ENCODE results near the gene SPR.

- no peak for TF ChIP-seq CTCF (conservative IDR thresholded peaks at IDR 0.05 in 1 of 2, IDR thresholded peaks at IDR 0.05 in 1 of 2; ENCODE audit: low read depth in 1 of 2, low read length in 2 of 2)
- no peak for TF ChIP-seq EZH2 (IDR thresholded peaks at IDR 0.05; ENCODE audit: low read length, missing control alignments)
Observed at GRCh38 chr2:72921088-72921851, 34.1 kb downstream of the SPR start.

All from fibroblast of lung (primary cell).